Stimulated activated CD4-positive, alpha-beta T cell treated with anti-CD3 and anti-CD28 coated beads, Interleukin-15, amount 100 ng/mL, for 1 hour (primary cell): Measurements from ENCODE around the gene SYNPO2.

Source experiments
- DNase-seq, 2 donors: peaks; one replicate each; pipeline ENCODE4 v3.0.0-alpha.2; 2020; ENCODE audit warnings: low read depth in 1 of 2, low spot score in 1 of 2

The SYNPO2 gene

DNA sequence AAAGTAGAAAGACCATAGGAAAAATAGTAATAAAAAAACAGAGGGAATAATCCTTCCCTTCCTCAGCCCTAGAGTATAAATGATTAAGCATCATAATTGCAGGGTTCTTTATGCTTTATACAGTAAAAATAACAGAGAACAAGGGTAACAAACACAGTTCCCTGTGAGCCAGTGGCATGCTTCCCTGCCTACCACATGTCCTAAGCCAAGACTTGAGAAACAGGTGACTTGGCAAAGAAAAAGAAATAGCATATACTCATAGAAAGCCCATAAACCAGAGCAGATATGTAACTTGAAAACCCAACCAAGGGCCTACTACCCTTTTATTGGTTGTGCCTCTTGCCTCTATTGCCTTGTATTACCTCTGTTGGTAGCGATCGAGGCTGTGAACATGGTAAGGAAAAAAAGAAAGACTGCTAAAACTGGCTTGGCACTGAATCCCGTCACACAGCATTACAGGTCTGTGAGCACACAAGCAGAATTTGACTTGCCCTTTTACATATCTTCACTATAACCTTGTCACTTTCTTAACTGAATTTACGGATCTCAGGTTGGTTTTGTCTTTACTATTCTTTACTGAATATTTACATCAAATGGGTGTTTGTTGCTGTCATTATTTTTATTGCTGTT lies 216.1 kb downstream of the SYNPO2 start:
- DNase-seq = no peak

- DNase-seq = no peak
Observed at GRCh38 chr4:119105605-119106004, 217.0 kb downstream of the SYNPO2 start.

DNA sequence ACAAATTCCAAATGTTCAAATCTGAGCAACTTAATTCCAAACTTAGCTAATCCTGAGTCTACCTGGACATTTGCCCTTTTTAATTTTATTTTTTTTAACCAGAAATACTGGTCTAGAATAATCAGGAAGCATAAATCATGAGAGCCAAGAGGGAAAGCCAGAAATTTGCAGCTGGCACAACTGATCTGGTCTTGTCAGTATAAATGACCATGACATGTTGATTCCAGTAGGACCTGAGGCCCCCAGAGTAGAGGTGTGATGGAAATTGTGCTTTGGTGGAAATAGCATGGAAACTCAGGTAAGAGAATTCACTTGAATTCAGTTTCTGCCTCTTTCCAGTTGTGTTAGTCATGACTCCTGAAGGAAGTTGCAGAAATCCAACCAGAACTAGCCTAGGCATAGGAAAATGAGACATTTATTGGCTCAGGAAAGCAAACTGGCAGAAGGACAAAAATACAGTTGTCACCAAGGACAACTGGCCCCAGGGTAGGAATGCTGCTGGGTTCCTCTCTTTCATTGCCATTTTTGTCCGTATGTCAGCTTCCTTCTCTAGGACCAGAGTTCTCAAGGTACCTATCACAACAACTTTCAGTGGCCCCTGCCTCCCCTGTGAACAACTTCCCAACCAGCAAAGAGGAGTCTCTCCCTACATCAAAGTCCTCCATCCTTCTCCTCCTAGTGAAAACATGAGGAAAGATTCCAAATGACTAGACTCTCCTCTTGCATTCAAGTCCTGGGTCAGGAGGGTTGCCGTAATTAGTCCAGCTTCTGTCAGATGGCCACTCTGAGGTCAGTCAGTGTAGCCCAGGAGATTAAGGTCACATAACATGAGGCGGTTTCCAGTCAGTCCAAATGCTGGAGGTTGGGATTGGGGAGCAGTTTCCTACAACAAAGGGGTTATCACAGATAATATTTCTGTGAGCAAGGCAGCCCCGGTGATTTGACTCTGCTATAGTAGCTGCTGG lies 217.7 kb downstream of the SYNPO2 start:
- DNase-seq = no peak

GRCh38 chr4:119110121-119110520 lies 221.5 kb downstream of the SYNPO2 start:
- DNase-seq = no peak
